IPS DF 19.7 (cell line): ENCODE data around the gene UGT1A7.

Source experiments
- DNase-seq: peaks from one replicate; pipeline ENCODE4 v3.0.0-alpha.2; 2013; ENCODE audit warnings: low read depth, low spot score

The UGT1A7 gene

GRCh38 chr2:233817361-233817911 lies 135.7 kb downstream of the UGT1A7 start:
- DNase-seq = no peak

GRCh38 chr2:233817995-233818638 lies 136.4 kb downstream of the UGT1A7 start:
- no peak for DNase-seq

- DNase-seq = no peak
Observed at GRCh38 chr2:233818639-233819621, 137.2 kb downstream of the UGT1A7 start.

GRCh38 chr2:233819884-233820773 lies 138.4 kb downstream of the UGT1A7 start:
- DNase-seq = no peak

GRCh38 chr2:233820774-233821105 lies 139.0 kb downstream of the UGT1A7 start:
- DNase-seq = no peak

- no peak for DNase-seq
Observed at GRCh38 chr2:233821196-233821595, 139.5 kb downstream of the UGT1A7 start.

- no peak for DNase-seq
Observed at GRCh38 chr2:233821709-233822100, 140.0 kb downstream of the UGT1A7 start.

- DNase-seq = no peak
Observed at GRCh38 chr2:233822101-233822771, 140.5 kb downstream of the UGT1A7 start.
